Lower leg skin (tissue), 3 donors: Measurements from ENCODE around the gene LZTR1.
"Not testable (repeated sequence)": the region's sequence is repeated elsewhere in the genome, so short reads cannot be mapped to it uniquely, and the experiment has no call there.

Experiments used
- CTCF ChIP-seq, 3 donors: fragments of 450-650 bp; IDR thresholded peaks; one replicate each; pipeline ENCODE4 v1.5.1; 2016; ENCODE audit warnings: antibody characterized with exemption in 3 of 3, mild to moderate bottlenecking in 3 of 3, moderate library complexity in 2 of 3
- POLR2A ChIP-seq, 2 donors: fragments of 450-650 bp; IDR thresholded peaks; one replicate each; pipeline ENCODE4 v1.6.1; 2016 to 2017; ENCODE audit warnings: antibody characterized with exemption in 2 of 2, mild to moderate bottlenecking in 1 of 2, moderate library complexity in 1 of 2

GRCh38 chr22:21039158-21039557 is 57.1 kb downstream of the LZTR1 start:
- TF ChIP-seq CTCF, POLR2A (IDR thresholded peaks at IDR 0.05): not testable (repeated sequence)
